Stimulated activated CD4-positive, alpha-beta T cell treated with anti-CD3 and anti-CD28 coated beads, Interleukin-2, amount 100 ng/mL, for 4 hours (primary cell): Measurements from ENCODE around the gene C1QTNF1.
"Not testable (repeated sequence)": the region's sequence is repeated elsewhere in the genome, so short reads cannot be mapped to it uniquely, and the experiment has no call there.

Source experiments
- DNase-seq: peaks from one replicate; pipeline ENCODE4 v3.0.0-alpha.2; 2020; ENCODE audit warnings: low read depth

The C1QTNF1 gene

DNA sequence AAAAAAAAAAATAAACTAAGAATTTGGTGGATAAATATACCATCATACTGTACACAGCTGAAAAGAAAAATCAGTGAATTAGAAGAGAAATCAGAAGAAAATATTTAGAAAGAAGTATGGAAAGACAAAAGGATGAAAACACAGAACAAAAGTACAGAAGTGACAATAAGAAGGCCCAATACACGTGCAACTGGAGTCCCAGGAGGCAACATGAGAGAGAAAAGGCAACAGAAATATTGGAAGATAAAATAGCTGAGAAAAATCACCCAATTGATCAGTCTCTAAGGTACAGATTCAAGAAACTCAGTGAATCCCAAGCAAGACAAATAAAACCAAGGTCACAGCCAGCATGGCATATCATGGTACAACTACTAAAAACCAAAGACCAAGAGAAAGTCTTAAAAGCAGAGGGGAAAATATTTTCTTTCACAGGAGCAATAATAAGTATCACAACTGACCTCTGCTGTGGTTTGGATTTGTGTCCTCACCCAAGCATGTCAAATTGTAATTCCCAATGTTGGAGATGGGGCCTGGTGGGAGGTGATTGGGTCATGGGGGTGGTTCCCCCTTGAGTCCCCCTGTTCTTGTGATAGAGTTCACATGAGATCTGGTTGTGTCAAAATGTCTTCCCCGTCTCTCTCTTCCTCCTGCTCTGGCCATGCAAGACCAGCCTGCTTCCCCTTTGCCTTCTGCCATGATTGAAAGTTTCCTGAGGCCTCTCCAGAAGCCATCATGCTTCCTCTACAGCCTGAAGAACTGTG, 30.4 kb downstream of the C1QTNF1 start:
- no peak for DNase-seq

DNA sequence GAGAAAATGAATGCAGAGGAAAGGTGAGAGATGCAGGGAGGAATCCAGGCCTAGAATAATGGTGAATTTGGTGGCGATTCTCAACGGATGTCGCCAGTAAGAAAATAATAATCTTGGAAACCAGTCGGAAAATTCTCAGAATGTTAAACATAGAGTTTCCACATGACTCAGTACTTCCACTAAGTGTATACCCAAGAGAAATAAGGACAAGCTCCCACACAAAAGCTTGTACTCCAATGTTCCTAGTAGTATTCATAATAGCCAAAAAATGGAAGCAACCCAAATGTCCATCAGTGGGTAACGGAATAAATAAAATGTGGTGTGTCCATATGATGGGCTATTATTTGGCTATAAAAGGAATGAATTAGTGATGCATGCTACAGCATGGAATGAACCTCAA, 31.2 kb downstream of the C1QTNF1 start:
- no peak for DNase-seq

DNA sequence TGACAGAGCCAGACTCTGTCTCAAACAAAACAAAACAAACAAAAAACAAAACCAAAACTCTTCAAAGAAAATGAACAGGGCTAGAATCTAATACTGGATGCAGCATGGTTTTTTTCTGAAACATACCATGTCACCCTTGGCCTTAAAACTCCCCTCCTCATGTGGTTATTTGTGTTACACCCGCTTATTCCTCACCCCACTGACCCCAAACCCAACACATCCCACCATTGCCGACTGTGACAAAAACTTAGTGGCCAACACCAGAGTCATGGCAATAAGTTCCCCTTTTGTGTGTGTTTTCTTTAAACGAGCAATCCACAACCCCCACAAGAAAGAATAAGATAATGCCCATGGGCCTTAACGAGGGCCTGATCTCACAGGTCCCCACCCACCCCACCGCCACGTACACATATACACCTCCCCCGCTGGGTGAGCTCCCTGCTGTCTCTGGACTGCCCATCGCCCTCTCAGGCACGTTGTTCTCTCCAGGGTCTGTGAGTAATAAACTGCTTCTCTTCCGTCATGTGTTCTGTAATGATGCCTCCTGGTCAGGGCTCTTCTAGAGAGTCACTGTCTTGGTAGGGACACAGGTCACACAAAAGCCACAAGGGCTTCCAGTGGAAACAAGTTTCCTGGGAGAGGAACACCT, 33.9 kb downstream of the C1QTNF1 start:
- DNase-seq: no peak

DNA sequence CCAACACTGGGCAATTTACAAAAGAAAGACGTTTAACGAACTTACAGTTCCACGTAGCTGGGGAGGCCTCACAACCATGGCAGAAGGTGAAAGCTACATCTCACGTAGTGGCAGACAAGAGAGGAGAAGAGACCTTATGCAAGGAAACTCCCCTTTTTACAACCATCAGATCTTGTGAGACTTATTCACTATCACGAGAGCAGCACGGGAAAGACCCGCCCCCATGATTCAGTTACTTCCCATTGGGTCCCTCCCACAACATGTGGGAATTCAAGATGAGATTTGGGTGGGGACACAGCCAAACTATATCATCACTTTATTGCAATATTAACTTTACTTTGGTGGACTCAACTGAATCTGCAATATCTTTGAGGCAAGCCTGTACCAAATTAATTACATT, 38.7 kb downstream of the C1QTNF1 start:
- DNase-seq: no peak

DNA sequence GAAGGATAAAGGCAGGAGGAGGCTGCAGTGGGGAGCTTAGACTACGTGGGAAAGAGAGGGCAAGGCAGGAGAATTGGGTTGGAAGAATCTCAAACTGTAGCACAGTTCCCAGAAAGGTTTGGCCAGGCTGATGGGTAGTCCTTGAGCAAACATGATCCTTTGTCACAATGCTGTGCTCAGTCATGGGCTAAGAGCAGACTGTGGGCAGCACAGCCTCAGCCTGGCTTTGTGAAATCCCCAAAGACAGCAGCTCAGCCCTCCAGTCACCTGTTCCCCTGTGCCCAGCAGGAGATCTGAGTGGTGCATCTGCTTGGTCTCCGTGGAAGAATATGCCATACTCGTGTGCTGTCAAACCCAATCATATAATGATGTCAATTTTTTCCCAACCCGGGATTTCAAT, 40.1 kb downstream of the C1QTNF1 start:
- no peak for DNase-seq

DNA sequence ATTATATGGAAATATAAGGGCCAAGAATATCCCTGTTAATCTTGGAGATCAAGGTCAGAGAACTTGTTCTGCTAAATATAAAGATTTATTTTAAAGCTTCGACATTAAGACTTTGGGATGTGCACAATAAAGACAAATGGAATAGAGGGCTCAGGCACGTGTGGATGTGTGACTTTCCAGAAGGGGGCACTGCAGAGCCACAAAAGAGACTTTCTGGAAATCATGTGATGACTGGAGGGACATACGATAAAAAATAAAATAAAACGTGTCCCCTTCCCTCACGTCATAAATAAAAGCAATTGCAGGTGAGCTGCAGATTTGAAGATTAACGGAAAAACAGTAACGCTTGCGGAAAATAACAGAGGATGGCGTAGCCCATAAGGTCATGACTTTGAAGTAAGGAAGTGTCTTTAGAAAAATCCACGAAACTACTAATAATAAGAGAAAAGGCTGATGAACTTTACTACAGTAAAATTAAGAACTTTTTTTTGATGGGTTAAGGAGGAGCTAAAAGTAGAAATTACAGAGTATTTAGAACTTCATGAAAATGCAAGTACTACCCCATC, 41.2 kb downstream of the C1QTNF1 start:
- DNase-seq: peak; percentile 41

DNA sequence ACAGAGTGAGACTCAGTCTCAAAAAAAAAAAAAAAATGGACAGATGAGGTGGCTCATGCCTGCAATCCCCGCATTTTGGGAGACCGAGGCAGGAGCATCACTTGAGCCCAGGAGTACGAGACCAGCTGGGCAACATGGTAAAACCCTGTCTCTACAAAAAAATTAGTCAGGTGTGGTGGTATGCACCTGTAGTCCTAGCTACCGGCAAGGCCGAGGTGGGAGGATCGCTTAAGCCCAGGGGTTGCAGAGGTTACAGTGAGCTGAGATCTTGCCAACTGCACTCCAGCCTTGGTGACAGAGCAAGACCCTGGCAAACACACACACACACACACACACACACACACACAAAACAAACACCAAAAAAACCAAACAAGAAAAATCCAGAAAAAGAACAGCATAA, 43.0 kb downstream of the C1QTNF1 start:
- no peak for DNase-seq

DNA sequence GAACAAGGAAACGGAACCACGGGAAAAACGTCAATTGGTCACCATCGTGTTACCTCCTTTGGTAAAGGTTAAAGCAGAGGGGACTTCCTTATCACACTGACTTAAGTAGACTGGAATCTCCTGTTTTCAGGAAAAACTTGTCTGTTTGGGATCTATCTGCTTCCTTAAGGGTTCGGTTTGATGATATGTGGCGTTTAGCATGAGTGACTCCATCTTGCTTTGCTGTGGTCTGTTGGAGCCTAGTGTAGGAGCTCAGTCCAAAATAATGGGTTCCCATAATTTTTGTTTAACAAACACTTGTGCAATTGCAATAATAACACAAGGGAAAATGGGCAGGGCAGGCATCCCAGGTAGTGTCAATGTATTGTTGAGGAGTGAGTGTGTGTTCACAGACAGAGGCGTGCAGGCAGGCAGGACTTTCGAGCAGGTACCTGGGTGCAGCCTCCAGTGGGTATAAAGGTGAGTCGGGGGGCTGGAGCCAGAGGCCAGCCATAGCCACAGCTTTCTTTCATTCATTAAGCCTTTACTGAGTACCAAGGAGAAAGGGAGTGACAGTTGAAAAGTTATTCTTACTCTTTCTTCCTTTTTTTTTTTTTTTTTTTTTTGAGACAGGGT, 46.4 kb downstream of the C1QTNF1 start:
- no peak for DNase-seq

DNA sequence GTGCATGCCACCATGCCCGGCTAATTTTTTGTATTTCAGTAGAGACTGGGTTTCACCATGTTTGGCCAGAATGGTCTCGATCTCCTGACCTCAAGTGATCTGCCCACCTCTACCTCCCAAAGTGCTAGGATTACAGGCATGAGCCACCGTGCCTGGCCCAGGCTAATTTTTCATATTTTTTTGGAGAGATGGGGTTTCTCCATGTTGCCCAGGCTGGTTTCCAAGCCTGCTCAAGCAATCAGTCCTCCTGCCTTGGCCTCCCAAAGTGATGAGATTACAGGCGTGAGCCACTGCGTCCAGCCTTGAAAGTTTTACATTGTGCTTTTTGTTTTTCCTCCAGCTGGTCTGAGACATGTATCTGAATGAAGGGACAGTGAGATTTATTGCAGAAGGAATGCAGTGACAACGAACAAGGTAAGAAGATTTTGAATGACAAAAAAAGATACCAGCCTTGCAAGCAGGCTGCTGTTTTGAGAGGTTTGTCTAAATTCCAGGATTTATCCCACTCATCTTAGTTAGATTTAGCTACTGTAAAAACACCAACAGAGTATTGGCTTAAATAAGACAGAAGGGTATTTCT, 47.3 kb downstream of the C1QTNF1 start:
- no peak for DNase-seq

DNA sequence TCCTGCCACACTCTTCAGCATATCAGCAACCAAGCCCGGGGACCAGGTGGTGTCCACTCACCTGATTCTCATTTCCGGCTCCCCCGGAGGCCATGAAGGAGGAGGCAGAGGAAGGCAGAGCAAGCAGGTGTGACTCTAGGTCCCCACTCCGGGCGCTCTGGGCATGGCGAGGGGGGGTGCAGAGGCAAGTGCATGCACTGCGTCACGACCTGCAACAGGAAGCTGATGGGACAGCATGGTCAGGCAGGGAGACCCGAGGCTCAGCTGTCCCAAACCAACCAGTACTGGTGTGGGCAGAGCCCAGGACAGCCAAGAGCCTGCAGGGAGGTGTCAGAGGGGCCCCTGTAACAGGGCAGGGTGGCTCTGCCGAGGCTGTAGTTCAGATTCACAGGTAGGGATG, 48.6 kb downstream of the C1QTNF1 start:
- no peak for DNase-seq

DNA sequence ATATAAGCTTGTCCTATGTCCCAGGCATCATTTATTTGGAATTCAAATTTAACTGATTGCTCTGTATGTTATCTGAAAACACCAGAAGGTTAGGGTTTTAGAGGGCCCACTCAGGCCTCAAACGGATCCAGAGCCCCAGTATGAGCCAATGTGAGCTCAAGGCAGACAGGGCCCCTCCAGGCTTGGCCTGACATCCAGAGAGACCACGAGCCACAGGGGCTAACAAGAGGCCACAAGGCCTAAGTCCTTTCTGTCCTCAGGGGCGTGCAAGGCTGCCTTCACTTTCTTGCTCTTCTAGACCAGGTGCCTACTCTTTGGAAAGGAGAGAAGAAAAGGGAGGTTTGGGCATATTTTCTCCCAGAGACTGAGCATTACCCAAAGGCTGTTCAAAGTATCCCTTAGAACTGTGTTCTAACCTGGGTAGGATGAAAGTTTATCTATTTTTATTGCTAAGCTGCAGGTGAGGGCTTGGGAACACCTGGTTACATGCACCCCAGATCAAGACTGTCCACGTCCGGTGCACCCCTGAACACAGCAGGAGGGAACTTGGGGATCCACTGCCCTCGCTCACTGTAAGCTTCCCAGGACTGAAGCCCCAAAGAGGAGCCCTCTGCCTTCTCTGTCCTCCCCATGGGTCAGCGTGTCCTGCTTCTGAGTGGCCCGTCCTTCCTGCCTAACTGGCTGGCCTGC, 49.2 kb downstream of the C1QTNF1 start:
- DNase-seq: no peak

DNA sequence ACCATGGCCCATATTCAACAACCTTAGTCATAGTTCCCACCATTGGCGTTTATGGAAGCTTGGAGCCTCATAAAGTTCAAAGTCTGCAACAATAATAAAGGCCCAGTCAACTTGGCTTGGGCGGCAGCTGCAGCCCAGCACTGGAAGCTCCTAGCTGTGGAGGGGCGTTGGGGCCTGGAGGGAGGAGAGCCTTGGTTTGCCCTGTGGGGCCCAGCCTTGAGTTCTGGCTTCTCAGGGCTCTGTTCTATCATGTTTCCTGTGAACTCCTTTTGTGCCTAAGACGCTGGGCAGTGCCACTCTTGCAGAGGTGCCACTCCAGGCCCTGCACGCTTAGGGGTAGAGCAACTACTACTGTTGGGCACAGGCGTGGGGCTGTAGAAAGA, 49.7 kb downstream of the C1QTNF1 start:
- DNase-seq: no peak

DNA sequence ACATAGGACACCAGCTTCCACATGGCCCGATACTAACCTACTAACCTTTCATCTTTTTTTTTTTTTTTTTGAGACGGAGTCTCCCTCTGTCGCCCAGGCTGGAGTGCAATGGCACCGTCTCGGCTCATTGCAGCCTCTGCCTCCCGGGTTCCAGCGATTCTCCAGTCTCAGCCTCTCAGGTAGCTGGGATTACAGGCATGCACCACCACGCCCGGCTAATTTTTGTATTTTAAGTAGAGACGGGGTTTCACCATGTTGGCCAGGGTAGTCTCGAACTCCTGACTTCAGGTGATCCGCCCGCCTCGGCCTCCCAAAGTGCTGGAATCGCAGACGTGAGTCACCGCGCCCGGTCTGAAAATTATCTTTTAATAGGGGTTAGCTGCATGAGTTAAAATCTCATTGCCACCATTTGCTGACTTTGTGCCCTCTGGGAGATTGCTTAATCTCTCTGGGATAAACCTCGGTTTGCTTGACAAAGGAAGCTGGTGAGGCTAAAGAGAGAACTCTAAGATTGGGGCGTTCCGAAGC, 50.2 kb downstream of the C1QTNF1 start:
- not testable (repeated sequence) for DNase-seq

DNA sequence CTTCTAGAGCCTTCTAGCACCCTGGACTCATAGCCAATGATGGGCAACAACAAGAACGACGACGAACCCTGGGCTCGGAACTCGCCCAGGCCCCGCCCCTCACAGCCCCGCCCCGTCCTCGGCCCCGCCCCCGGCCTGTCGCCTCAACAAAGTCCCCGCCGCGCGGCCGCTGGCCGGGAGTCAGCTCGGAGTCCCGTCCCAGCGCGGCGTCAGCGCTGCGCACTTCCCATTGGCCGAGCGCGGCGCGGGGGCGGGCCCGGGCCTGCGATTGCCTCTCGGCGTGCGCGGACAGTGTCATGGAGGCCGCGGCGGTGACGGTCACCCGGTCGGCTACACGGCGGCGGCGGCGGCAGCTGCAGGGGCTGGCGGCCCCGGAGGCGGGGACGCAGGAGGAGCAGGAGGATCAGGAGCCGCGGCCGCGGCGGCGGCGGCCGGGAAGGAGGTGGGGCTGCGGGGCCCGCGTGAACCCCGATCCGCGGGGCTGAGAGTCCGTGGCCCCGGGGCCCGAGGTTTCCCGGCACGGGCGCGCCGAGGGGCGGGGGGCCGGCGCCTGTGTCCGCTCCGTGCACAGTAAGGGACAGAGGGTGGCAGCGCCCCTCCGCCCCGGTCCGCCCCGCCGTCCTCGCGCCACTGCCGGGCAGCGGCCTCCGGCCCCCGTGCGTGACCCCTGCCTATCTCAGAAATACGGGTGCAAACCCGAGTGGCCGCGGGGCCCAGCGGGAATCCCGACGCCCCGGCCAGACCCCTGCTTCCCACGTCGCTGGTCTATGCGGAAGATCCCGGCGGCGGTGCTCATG, 50.9 kb downstream of the C1QTNF1 start, which contains the start of gene ENGASE:
ENGASE (plus strand) TSS at position 176 of the 797 bp plus-strand sequence; CDS start at position 297, 121 bp downstream.
- peak; percentile 82 for DNase-seq

DNA sequence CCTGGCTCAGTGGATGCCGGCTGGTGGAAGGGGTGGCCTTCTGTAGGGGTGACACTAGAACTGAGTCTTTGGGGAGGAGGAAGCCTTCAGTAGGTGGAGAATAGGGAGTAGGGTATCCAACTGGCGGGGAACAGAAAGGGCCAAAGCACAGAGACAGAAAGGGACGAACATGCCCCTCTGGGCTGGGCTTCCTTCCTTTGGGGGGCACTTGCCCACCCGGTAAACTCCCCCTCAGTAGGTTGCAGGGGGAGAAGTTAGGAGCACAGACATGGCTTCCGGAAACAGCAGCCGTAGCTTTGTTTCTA, 51.4 kb downstream of the C1QTNF1 start:
- no peak for DNase-seq

DNA sequence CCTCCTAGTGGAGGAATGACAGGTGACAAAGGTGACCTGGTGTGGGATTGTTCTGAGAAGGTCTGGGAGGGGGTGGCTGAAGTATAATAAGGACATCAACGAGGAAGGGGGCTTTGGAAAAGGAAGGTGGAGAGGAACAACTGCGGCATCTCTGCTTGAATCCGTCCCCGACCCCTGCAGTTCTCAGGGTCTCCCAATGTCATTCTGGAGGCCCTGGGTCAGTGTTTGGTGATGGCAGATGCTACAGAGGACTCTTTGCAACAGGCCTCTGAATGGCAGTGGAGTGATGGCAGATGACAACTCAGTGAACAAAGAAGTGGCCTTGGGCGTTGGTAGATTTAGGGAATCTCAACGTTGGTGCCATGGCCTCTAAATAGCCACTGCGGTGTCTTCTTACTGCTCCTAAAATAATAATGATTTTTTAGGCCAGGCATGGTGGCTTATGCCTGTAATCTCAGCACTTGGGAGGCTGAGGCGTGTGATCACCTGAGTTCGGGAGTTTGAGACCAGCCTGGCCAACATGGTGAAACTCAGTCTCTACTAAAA, 52.0 kb downstream of the C1QTNF1 start:
- DNase-seq: no peak

DNA sequence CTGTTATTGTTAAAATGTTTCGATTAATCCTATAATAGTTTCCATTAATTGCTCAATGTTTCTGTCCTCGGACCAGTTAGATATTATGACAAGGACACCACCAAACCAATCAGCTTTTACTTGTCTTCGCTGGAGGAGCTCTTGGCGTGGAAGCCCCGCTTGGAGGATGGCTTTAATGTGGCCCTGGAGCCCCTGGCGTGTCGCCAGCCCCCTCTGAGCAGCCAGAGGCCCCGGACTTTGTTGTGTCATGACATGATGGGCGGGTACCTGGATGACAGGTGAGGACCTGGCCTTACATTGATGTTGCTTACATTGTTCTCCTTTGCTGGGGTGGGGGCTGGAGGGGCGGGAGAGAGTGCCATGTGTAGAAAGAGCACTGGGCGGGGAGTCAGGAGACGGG, 53.6 kb downstream of the C1QTNF1 start:
- DNase-seq: no peak

DNA sequence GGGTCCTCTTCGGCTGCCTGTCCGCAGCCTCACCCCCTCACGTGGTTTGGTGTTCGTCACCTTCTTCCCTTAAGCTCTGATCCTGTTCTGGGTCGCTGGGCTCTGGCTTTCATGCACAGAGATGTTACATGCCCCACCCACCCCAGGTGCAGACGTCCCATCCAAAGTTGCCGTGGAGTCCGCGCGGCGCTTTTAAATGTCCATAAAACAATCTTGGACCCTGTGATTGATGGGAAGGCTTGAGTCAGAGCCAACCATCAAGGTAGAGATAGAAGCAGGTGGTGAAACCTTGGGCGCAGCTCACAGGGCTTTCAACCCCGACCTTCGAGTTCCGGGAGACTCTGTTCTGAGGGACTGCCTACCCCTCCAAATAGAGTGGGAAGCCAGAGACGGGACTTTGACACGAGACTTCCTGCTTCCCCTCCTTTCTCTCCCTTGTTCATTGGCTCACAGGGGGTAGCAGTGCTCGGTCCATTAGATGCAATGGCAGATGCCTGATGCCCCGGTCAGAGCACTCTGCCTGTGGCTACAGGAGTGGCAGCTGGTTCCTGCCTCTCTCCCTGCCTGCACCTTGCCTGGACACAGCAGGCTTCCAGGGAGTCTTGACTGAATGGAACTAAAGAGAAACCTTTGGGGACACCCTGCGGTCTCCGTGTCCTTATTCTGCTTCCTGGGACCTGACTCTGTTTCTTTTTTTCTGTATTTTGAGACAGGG, 54.7 kb downstream of the C1QTNF1 start:
- no peak for DNase-seq

DNA sequence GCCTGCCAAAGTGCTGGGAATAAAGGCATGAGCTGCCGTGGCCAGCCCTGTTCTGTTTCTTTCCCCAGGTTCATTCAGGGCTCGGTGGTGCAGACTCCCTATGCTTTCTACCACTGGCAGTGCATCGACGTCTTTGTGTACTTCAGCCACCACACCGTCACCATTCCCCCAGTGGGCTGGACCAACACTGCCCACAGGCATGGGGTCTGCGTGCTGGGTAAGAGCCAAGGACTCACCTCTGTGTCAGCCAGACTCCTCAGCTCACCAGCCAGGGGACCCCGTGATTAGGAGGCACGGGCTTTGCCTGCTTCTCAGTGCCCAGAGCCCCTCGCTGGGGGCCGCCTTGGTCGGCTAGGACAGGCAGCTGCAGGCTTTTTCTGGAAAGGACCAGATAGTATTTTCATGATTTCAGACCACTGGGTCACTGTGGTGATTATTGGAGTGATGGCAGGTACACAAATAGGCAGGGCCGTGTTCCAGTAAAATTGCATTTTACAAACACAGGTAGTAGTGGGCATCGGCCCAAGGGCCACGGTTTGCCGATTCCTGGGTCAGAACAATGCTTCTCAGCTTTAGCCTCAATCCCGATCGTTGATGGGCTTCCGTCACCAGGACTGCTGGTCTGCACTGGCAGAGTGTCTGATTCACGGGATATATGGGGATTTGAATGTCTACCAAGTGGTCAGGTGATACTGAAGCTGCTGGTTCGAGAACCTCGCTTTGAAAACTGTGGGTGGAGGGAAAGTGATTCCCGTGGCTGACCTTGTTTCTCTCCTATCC, 55.6 kb downstream of the C1QTNF1 start:
- DNase-seq: no peak
